GM19025 (cell line): ENCODE measurements around the gene TTYH2.
A peak's percentile ranks its signal among the peaks of the same experiment; 100 is the strongest.
"Not testable (repeated sequence)": the region's sequence is repeated elsewhere in the genome, so short reads cannot be mapped to it uniquely, and the experiment has no call there.

Experiments used
- ATAC-seq: cut with Tn5 transposase; IDR thresholded peaks from one replicate; pipeline ENCODE4 v1.9.1; 2021; ENCODE audit warnings: mild to moderate bottlenecking, low read depth, moderate library complexity; ENCODE audit not compliant: unreplicated experiment

Gene TTYH2, protein sequence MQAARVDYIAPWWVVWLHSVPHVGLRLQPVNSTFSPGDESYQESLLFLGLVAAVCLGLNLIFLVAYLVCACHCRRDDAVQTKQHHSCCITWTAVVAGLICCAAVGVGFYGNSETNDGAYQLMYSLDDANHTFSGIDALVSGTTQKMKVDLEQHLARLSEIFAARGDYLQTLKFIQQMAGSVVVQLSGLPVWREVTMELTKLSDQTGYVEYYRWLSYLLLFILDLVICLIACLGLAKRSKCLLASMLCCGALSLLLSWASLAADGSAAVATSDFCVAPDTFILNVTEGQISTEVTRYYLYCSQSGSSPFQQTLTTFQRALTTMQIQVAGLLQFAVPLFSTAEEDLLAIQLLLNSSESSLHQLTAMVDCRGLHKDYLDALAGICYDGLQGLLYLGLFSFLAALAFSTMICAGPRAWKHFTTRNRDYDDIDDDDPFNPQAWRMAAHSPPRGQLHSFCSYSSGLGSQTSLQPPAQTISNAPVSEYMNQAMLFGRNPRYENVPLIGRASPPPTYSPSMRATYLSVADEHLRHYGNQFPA

DNA sequence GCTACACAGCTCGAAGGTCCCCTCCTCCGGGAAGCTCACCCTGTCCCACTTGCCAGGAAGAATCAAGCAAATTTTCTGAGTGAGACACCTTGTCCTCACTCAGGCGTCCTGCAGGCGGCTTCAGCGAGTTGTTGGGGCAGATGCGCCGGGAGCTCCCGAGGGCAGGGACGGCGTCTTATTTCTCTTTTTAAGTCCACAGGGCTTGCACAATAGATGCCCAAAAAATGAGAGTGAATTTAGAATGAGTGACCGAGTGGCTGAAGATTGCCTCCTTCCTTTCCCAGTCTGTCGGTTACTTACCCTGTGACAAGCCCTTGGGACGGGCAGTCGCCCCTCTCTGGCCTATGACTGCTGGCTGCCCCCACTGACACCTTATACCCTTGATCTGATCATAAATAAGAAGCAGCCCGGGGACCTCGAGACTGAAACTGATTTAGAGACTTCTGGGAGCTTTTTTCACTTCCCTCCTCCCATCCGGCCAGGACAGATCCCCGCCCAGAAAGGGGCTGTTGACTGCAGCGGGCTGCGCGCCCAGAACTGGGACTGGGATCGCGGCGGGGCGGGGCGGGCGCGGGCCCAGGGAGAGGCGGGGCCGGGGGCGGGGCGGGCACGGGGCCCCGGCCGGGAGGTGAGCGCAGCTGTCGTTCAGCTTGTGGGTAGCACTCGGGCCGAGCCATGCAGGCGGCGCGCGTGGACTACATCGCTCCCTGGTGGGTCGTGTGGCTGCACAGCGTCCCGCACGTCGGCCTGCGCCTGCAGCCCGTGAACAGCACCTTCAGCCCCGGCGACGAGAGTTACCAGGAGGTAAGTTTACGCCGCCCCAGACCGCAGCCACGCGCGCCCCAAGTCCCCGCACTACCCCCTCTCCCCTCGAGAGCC is at the start of gene TTYH2:
TSS of gene TTYH2 (plus strand) at position 659 of the 879 bp plus-strand sequence. CDS start at position 676, 17 bp downstream.
- ATAC-seq: peak; percentile 80

DNA sequence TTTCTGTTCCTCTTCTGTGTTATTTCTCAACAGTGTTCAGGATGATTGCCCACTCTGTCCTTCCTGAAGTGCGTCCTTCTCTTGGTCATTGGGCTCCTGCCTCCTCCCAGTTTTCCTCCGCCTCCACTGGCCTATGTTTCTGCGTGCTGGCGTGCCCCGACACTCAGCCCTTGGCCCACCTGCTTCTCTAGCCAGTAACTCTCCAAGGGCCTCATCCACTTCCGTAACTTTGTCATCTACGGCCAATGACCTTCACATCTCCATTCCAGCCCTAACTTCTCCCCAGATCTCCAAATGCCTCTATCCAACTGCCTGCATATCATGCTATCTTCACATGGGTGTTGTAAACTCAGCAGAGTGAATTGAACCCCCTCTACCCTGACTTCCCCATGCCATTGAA is 49.5 kb upstream of the TTYH2 start:
- no peak for ATAC-seq

DNA sequence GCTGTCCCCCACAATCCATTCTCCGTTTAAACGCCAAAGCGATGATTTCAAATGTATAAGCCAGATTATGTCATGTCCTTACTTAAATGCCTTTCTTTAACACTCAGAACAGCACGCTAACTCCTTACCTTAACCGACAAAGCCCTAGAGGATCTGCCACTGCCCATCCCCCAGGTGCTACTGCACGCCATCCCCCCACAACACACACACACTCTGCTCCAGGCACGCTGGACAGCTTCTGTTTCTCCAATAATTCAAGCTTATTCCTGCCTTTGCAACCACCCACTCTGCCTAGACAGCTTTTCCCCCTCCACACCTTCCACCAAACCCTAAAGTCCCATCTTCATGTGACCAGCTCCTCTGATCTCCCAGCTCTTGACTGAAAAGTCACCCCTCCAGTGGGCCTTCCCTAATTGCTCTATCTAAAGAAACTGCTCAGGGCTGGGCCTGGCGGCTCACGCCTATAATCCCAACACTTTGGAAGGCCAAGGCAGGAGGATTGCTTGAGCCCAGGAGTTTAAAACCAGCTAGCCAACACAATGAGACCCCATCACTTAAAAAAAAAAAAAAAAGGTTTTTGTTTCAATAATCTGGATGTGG is 48.8 kb upstream of the TTYH2 start:
- no peak for ATAC-seq

GRCh38 chr17:74165797-74166365 is 47.5 kb upstream of the TTYH2 start:
- ATAC-seq: no peak

- ATAC-seq: no peak
Observed at GRCh38 chr17:74170924-74171323, 42.4 kb upstream of the TTYH2 start.

GRCh38 chr17:74172700-74173099 is 40.7 kb upstream of the TTYH2 start:
- ATAC-seq: no peak

DNA sequence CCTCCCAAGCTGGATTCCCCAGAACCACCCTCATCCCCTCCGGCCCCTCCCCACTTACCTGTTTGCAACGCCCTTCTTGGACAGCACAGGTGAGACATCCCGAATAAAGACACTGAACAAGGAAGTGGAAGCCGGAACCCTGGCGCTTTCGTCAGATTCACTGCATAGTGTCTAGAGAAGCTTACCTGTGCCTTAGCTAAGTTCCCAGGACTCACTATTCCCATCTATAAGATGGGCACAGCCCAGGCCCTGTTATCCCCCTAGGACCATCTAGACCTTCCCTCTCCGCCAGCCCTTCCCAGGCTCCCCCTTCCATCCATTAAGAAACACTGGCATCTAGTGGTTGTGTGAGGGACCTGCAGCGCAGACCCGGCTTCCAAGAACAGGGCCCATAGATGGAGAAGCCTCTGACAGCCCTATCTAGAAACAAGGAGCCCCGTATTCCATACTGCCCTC is 36.8 kb upstream of the TTYH2 start:
- no peak for ATAC-seq

- no peak for ATAC-seq
Observed at GRCh38 chr17:74177018-74177450, 36.3 kb upstream of the TTYH2 start.

DNA sequence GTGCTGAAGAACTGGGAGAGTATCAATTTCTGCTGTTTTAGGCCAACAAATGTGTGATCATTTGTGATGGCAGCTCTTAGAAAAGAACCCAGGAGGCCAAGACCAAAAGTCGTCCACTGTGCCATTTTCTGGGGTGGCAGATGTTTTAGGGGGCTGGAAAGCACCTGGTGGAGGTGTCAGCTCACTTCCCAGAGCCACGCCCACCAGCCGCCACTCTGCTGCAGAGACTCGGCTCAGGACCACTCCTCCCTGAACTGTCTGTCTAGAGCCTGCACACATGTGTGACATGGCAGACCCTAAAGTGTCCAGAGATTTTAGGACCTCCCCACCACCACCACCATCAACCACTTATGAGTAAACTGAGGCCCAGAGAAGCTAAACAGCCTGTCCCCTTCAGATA is 33.8 kb upstream of the TTYH2 start:
- ATAC-seq: no peak

- ATAC-seq: no peak
Observed at GRCh38 chr17:74180336-74180735, 33.0 kb upstream of the TTYH2 start.

- ATAC-seq: no peak
Observed at GRCh38 chr17:74181341-74181740, 32.0 kb upstream of the TTYH2 start.

GRCh38 chr17:74182041-74182723 is 31.2 kb upstream of the TTYH2 start:
- ATAC-seq: no peak

GRCh38 chr17:74183411-74183810 is 30.0 kb upstream of the TTYH2 start:
- no peak for ATAC-seq

DNA sequence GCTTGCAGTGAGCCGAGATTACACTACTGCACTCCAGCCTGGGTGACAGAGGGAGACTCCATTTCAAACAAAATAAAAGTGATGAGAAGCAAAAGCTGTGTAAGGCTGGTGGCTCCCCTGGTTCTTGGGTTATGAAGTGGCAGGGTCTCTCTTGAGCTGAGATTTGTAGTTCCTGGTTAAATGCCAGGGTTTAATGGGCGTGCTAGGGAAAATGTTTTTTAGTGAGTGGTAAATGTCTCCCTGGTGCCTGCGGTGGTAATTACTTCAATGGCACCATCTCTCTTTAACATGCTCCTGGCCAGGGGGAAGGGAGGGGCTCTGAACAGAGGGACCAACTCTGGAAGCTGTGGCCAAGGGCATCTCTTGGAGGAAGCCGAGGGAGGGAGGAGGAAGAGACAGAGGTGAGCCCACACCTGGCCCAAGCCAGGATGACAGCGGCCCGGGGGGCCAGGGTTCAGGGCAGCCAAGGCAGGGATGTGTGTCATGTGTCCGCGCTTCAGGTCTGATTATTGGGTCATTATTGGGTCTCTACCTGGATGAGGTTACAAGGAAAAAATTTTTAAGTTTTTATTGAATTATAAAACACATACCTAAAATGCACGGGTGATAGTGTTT is 27.7 kb upstream of the TTYH2 start:
- ATAC-seq: no peak

DNA sequence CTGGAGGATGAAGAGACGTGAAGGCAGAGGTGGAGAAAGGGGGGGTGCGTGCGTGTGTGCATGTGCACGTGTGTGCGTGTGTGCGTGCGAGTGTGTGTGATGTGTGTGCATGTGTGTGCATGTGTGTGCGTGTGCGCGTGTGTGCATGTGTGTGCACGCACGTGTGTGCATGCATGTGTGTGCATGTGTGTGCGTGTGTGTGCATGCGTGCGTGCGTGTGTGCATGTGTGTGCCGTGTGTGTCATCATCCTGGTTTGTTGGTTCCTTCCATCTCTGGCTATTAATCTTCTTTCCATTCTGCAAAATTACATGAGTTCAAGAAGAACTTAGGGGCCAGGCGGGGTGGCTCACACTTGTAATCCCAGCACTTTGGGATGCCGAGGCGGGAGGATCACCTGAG is 26.9 kb upstream of the TTYH2 start:
- ATAC-seq: no peak

- no peak for ATAC-seq
Observed at GRCh38 chr17:74187761-74188160, 25.6 kb upstream of the TTYH2 start.

DNA sequence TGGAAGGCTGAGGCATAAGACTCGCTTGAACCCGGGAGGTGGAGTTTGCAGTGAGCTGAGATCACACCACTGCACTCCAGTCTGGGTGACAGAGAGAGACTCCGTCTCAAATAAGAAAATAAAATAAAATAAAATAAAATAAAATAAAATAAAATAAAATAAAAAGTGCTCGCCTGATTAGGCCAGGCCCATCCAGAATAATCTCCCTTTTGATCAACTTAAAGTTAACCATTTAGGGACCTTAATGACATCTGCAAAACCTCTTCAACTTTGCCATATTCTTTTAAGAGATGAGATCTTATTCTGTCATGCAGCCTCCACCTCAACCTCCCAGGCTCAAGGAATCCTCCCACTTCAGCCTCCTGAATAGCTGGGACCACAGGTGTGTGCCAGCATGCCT is 24.7 kb upstream of the TTYH2 start:
- ATAC-seq: not testable (repeated sequence)

DNA sequence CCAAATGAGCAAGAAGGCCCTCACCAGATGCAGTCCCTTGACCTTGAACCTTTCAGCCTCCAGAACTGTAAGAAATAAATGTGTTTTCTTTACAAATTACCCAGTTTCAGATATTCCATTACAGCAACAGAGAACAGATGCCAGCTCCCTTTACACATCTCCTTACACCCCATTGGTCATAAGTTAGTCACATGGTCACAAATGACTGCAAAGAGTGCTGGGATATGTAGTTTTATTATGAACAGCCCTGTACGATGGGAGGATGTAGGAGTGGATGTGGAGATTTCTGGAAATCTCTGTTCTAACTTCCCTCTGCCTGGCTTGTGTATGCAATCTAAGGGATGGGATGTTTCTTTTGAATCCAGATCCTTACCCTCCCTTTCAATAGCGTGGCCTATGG is 23.2 kb upstream of the TTYH2 start:
- no peak for ATAC-seq

- no peak for ATAC-seq
Observed at GRCh38 chr17:74190807-74191406, 22.5 kb upstream of the TTYH2 start.
